GM10248 (cell line): ENCODE measurements around the gene FSTL5.

Experiments
- CTCF ChIA-PET: fragments of 300-600 bp; sonication (Branson Sonifier 250); formaldehyde crosslinking; extraction: SDS; loops from one replicate; lab custom pipeline; 2021; ENCODE audit warnings: antibody characterized with exemption; lab: Yijun Ruan, JAX
- POLR2A ChIA-PET: fragments of 350-650 bp; sonication (Branson Sonifier 250); formaldehyde crosslinking; extraction: SDS; loops from one replicate; lab custom pipeline; 2020; ENCODE audit warnings: antibody characterized with exemption; lab: Yijun Ruan, JAX
- DNase-seq: peaks from one replicate; pipeline ENCODE4 v3.0.0; 2012; ENCODE audit errors: extremely low spot score
- TF ChIP-seq, protein P1 (sequence below): IDR thresholded peaks from 2 replicates; pipeline ENCODE4 v1.5.1; 2012; ENCODE audit warnings: mild to moderate bottlenecking, low read depth; ENCODE audit errors: extremely low read depth, missing control alignments, control extremely low read depth

Gene FSTL5

DNA sequence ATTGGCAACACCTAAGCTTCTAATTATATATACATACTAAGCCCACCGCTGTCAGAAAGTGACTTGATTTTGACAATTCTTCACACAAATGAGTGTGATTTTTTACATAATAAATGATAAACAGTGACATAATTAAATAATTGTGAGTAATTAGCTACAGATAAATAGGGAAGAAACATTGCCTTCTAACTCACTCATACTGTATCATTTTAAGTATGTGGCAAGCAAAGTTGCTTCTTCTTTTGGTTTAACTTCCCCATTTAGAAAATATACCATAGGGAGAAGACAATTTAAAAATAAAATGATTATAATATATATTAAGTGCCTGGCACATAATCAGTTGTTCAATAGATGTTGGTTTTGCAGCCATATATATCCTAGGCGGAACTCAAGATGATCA is 644.2 kb downstream of the FSTL5 start:
- no peak for DNase-seq
- POLR2A ChIA-PET: no interaction called here
- CTCF ChIA-PET: interaction anchor here (1.1 to 1.2 kb wide), 2 partner anchors 14 to 18 kb away, joined by 4 read pairs; no protein-coding TSS in a partner anchor
- TF ChIP-seq, protein P1, sequence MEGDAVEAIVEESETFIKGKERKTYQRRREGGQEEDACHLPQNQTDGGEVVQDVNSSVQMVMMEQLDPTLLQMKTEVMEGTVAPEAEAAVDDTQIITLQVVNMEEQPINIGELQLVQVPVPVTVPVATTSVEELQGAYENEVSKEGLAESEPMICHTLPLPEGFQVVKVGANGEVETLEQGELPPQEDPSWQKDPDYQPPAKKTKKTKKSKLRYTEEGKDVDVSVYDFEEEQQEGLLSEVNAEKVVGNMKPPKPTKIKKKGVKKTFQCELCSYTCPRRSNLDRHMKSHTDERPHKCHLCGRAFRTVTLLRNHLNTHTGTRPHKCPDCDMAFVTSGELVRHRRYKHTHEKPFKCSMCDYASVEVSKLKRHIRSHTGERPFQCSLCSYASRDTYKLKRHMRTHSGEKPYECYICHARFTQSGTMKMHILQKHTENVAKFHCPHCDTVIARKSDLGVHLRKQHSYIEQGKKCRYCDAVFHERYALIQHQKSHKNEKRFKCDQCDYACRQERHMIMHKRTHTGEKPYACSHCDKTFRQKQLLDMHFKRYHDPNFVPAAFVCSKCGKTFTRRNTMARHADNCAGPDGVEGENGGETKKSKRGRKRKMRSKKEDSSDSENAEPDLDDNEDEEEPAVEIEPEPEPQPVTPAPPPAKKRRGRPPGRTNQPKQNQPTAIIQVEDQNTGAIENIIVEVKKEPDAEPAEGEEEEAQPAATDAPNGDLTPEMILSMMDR: no peak

DNA sequence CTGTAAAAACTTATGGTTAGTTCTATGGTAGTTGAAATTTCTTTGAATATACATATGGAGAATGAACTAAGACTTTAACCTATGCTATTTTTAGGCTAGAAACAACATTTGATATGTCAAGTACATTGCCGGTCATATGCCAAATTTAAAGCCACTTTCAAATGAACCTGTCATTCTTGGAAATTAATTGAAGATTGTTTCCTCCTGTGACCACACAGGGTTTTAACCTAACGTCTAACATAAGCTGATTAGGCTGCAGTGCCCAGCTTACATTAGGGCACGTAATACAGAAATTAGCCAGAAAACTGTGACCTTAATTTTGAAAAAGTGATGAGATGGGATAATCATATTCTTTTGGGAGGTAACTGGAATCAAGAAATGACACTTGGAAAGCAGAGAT is 645.9 kb downstream of the FSTL5 start:
- TF ChIP-seq, protein P1: no peak
- ChIA-PET POLR2A (no interaction called here), CTCF (no interaction called here)
- DNase-seq: no peak

GRCh38 chr4:161505141-161505540 is 658.7 kb downstream of the FSTL5 start:
- ChIA-PET CTCF (interaction anchor here (1.8 kb wide), 1 partner anchor 15 kb away, joined by 4 read pairs; no protein-coding TSS in a partner anchor), POLR2A (no interaction called here)
- no peak for DNase-seq
- TF ChIP-seq, protein P1: no peak

DNA sequence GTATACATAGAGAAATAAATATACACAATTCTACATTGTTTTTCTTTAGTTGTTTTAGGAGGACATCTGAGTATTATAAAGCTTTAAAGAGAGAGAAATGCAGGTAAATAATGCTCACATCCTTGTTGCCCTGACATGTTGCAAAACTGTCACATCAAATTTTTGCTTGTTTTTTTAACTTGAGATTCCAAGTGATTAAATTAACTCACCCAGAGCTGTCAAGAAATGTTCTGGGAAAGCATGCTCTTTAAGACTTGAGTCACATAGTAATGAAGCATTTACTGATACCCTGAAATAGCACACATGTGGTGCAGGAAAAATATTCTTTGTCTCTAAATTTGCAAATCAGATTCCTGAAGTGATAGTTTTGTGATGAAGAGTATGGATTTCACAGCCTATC is 665.6 kb downstream of the FSTL5 start:
- ChIA-PET CTCF (no interaction called here), POLR2A (no interaction called here)
- DNase-seq: no peak
- TF ChIP-seq, protein P1: no peak

DNA sequence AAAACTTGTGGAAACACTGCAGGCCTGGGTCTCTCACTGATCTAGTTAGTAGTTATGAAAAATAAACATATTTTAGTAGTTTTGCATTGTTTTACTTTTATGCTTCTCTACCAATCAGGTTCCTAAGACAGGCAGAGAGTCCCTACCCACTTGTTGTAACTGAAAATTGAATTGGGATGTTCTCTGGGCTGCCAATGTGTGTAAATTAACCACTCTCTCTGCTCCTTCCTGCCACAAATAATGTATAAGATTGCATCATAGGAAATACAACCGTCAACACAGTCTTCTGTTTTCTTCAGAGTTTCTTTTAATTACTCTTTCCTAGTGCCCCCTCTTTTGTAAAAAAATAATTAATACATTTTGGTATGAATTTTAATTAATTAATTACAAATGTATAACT is 677.3 kb downstream of the FSTL5 start:
- DNase-seq: no peak
- POLR2A ChIA-PET: no interaction called here
- CTCF ChIA-PET: no interaction called here
- TF ChIP-seq, protein P1: no peak

GRCh38 chr4:161466316-161466715 is 697.5 kb downstream of the FSTL5 start:
- no peak for DNase-seq
- POLR2A ChIA-PET: no interaction called here
- TF ChIP-seq, protein P1: no peak
- CTCF ChIA-PET: no interaction called here

GRCh38 chr4:161463436-161463835 is 700.4 kb downstream of the FSTL5 start:
- ChIA-PET POLR2A (no interaction called here), CTCF (no interaction called here)
- TF ChIP-seq, protein P1: no peak
- no peak for DNase-seq
